Fibroblast of skin of left biceps (primary cell): ENCODE results near the gene DIS3L2.
"Not testable (repeated sequence)": the region's sequence is repeated elsewhere in the genome, so short reads cannot be mapped to it uniquely, and the experiment has no call there.

ENCODE experiments used
- DNase-seq, 2 experiments: peaks; one replicate each; pipeline ENCODE4 v3.0.0-alpha.2; 2013; ENCODE audit warnings: low read depth in 2 of 2

The DIS3L2 gene

DNA sequence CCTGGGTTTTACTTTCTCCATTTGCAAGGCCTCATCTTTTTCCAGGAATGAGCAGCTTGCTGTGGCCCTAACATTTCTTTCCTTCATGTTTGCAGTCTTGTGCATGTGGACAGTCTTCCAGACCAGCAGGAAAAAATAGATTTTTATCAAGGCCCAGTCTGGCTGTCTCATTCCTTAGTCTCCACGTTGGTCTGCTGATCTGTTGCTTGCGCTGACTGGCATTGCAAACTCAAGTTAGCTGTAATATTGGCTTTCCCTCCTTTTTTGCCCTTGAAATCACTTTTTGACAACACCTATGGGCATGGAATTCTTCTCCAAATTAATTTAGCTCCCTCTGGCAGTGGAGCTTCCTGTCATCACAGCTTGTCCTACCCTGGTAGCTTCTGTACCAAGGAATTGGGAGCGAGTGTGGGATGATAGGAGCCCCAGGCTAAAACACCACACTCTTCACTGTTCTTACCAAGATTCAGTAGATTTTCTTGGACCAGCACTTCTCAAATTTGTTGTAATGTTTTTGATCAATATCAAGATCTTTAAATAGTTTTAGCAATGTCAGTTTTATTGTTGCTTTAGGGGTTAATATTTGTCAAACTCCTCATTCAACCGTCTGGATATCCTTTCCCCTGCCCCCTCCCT is 48.2 kb downstream of the DIS3L2 start:
- DNase-seq: no peak

DNA sequence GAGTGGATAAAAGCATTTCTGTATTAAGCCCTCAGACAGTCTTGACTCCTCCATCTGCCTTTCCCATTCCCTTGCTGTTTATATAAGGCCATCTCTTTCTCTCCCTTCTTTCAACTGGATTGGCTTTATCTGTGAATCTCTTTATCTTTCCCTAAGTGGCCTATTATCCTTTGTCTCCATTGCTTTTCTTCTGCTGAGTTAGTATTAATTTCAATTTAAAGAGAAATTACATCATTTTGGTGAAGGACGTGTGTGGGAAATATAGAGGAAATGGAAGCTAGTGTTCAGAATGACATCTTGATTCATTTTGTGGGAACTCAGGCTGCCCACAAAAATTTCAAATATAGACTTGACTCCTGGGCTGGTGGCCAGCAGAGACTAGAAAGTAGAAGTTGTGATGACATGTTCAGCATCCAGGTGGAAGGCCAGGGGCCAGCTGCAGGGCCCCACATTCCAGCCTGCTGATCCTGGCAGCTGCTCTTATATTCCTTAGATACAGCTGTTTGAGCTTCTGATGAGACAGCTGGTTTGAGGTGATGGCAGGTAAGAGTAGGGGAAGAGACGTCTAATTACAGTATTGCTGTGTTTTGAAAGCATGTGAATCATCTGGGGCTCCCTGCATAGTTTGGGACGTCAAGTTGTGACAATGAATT is 52.3 kb downstream of the DIS3L2 start:
- peak; percentile 92 to 93 for DNase-seq

DNA sequence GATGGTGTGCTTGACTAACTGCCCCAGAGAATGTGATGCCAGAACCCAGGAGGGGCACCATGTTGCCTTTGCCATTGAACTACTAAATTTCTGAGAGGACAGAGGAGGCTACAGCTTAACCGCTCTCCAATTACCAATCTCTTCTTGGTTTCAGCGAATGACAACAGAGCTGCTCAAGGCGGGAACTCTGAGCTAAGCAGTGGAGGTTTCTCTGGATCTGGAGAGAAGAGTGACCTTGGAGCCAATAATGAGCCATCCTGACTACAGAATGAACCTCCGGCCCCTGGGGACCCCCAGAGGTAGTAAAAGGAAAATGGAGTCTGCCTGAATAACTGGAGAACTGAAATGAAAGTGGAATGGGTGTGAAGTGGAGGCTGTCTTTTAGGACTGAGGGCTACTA is 53.2 kb downstream of the DIS3L2 start:
- DNase-seq: no peak

DNA sequence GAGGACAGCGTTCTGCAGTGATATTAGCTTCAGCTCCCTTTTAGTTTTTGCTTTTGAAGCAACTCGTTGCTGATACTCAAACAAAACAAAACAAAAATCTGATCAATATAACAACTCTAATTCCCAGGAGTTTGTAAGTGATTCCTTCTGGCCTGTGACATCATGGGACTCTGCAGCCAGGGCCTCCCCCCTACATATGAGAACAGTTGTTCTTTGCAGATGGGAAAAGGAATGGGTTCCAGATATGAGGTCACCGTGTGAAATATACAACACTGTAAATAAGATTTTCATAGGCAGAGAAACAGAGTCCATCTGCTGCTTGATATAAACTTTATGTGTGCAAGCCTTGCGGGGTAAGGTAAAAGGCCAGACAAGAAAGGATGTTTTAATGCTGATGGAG is 56.7 kb downstream of the DIS3L2 start:
- no peak for DNase-seq

DNA sequence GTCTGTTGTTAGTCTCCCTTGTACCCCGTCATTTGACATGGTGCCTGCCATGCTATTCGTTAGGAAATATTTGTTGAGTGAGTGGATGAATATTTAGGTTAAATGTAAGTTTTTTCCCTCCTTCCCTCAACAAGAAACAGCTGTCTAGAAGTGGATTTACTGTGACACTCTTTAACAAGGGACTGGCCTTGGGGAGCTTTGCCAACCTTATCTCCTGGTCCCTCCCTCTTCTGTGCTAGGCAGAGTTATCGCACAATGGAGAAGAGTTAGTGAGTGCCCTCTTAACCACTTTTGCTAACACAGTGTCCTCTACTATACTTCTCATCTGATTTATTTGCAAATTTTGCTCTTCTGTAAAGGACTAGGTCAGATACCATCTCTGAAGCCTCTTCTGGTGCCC is 61.2 kb downstream of the DIS3L2 start:
- DNase-seq: no peak

DNA sequence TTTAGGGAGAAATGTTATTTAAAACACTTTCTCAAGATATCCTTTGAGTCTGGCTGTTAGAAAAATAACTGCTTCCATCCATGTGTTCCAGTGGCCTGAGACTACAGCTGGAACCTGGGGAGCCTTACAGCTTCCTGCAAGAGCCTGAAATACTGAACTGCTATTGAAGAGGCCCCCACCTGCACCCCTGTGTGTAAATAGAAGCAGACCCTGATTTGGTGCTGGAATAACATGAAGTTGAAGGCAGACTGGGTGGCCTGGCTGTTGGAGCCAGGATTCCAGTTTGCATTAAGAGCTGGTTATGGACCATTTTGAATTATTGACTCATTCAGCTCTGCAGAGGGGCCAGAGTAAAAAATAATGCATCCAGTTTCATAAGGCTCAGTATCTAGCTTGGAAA is 61.9 kb downstream of the DIS3L2 start:
- DNase-seq: no peak

DNA sequence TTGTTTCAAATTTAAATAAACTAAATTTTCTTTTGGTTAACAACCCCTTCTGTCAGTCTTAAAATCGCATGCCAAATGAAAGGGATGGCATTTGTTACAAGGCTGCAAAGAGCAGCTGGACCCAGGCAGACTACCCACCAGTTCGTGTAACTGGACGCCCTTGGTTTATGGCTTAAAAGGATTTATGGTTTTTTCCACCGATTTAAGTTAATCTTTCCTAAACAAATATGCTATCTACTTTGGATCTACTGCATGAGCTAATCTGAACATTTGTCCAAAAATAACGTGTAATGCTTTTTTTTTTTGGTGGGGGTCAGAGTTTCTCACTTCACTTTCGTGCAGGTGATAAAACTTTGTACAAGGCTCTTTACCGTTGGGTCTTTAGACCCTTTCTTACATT is 62.9 kb downstream of the DIS3L2 start:
- no peak for DNase-seq

DNA sequence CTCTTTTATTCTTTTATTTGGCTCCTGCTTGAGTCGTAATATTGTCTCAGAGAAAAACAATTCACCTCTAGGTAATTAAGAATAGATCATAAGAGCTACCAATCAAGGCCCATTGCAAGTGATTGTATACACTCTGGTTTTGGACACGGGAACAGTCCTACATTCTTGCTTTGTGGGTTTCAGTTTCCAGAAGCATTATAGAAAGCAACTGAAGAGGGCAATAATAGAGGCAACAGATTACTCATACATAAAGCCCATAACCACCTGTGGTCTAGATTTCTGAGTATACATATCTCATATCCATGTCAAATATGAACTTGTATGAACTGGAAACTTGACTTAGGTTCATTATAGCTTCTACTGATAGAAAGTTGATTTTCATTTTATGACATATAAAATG is 65.4 kb downstream of the DIS3L2 start:
- DNase-seq: no peak

DNA sequence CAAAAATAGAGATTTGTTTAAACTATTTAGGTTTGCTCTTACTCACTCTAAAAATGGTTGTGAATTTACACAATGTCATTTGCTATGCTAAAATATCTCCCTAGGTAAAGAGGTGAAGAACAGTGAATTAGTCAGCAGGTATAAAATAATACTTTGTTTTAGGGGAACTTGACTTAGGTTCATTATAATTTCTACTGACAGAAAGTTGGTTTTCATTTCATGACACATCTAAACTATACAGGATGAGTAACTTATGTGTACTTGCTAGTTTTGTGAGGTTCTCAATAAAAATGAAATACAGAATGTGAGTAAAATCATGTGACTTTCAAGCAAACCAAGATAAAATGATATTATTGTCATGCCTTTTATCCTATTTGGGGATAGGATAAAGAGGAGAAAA is 66.0 kb downstream of the DIS3L2 start:
- no peak for DNase-seq

DNA sequence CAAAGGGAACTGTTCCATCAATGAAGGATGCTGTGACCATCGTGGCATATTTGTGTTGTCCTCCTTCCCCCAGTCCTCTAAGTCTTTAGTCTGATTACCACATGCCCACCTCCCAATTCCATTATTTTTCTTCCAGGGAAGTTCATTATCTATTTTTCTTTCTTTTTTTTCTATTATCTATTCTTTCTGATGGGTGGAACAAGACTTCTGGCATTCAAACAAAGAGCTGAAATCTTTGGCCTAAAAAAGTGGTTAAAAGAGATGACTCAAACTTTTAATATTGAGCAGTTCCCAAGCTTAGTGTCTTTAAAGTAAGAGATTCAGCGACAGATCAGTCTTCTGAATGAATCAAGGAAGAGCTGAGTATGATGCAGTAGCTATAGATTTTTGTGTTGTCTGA is 66.6 kb downstream of the DIS3L2 start:
- no peak for DNase-seq

DNA sequence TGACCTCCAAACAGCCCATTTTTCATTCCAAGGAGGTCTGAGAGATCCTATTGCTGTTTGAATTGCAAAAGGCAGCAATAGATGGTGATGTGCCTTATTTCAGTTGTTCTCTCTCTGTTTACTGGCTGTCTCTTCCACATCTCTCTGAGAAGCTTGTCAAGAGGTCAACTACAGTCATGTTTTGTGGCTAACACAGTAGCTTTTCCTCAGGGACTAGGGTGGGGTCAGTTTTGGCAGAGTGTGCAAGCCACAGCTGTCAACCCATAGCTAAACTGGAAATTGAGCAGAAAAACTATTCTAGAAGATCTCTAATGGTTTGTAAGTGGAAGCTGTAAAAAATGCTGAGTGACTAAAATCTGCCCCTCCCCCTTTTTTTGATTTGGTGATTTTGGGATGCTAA is 67.1 kb downstream of the DIS3L2 start:
- no peak for DNase-seq

DNA sequence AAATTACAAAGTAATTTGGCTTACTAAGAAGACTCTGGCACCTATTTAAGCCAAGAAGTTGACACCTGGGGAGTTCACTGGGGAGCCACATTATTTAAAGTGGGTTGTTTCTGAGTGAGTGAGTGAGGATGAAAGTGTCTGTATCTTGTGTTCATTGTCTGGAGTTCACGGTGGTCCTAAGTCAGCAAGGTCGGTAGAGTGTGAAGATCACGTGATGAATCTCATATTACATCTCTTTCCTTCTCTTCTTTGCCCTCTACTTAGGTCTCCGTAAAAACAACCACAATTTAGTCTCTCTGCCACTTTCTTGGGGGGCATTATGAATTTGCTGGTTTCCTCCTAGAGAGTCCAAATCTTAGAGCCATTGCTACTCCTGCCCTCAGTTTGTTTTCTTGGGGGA is 67.8 kb downstream of the DIS3L2 start:
- DNase-seq: no peak

DNA sequence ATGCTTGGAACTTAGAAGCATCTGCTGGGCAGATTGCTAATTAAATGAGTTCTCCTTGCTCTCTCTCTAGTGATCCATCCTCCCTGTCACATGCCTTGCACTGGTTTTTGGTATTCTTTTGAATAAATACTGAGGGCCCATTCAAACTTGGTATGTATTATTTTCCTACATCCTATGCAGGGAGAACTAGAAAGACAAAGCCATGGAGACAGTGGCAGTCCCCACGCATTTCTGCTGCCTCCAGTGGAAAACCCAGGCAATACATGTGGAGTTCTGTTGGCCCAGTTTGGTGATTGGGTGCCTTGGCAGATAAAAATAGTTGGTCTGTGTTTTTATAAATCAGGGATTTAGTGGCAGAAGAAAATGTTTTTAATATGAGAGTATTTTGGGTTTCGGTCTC is 68.7 kb downstream of the DIS3L2 start:
- DNase-seq: no peak

DNA sequence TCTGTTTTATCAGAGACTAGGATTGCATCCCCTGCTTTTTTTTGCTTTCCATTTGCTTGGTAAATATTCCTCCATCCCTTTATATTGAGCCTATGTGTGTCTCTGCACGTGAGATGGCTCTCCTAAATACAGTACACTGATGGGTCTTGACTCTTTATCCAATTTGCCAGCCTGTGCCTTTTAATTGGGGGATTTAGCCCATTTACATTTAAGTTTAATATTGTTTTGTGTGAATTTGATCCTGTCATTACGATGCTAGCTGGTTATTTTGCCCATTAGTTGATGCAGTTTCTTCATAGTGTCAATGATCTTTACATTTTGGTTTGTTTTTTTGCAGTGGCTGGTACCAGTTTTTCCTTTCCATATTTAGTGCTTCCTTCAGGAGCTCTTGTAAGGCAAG is 73.8 kb downstream of the DIS3L2 start:
- not testable (repeated sequence) for DNase-seq

DNA sequence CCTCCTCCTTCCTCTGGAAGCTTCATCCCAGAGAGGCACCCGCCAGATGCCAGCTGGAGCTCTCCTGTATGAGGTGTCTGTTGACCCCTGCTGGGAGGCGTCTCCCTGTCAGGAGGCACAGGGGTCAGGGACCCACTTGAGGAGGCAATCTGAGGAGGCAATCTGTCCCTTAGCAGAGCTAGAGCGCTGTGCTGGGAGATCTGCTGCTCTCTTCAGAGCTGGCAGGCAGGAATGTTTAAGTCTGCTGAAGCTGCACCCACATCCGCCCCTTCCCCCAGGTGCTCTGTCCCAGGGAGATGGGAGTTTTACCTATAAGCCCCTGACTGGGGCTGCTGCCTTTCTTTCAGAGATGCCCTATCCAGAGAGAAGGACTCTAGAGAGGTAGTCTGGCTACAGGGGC is 75.4 kb downstream of the DIS3L2 start:
- DNase-seq: not testable (repeated sequence)

DNA sequence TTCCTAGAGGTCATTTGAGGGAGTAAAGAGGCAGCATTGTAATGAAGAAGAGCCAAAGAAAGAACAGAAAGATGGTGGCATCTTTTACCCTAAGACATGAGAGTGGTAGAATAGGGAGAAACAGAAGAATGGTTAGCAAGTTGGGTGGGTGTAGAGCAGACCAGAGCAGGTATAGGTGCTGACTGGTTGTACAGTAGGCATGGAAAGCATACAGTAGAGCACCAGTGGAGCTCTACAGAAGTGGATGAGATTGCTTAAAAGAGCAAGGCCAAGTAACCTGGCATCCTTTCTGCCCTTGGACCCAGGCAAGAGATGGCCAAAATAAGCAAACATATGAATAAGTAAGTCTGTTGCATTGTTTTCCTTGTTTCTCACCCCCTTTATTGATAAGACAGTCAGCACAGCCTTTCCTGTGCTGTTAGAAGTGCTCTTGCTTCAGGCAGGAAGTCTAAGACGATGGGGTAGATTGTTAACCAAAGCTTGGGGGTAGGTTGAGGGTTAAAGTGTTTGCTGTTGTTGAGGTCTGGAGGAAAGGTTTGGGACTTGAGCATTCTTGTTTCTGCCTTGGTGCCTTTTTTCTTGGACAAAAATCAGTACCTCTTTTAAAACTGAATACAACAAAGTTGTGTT is 76.9 kb downstream of the DIS3L2 start:
- DNase-seq: no peak

DNA sequence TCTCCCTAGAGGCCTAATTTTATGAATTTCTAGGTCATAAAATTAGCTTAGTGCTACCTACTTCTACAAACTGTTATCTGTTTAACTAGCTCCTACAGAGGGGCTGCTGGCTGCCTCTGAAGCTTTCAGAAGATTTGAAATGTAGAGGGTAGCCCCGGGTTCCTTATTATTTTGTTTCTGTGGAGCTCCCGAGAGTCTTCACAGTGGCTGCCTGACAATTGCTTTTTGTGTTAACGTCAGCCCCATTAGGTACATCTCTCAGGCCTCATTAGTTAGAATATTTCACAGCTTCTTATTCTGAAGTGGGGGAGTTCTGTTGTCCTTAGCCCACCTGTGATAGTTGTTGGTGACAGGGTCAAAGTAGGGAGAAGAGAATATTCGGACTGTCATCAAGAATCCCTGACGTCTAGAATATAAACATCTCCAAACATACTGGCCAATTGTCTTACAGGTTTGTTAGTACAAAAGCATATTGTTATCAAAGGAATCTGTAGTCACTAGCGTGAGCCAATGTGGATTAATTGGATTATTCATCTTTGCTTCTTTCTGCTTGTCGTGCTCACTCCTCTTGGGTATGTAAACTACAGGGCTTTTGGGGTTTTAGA is 77.5 kb downstream of the DIS3L2 start:
- no peak for DNase-seq

DNA sequence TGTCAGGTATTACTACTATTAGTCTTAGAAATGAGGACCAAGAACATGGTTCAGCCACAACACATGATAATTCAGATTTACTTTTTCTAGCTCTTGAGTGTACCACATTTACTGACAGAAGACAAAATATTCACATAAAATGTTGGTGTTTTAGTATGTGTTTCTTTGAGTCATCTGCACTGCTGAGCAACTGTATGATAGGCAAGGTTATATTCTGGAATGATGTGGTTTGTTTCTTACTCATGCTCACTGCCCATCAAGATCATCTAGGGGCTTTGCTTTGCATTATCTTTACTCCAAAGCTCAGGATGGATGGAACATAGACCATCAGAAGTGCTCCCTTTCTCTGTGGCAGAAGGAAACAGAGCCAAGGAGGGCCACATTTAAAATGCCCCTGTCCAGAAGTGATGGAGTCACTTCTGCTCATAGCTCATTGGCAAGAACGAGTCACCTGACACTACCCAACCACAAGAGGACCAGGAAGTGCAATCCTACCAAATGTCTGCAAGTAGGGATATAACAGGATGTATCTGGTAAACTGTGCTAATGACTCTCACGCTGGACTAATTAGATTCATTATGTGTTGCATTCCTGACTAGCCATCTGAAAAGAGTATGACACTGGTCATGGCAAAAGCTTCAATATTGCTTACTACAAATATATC is 81.5 kb downstream of the DIS3L2 start:
- no peak for DNase-seq

DNA sequence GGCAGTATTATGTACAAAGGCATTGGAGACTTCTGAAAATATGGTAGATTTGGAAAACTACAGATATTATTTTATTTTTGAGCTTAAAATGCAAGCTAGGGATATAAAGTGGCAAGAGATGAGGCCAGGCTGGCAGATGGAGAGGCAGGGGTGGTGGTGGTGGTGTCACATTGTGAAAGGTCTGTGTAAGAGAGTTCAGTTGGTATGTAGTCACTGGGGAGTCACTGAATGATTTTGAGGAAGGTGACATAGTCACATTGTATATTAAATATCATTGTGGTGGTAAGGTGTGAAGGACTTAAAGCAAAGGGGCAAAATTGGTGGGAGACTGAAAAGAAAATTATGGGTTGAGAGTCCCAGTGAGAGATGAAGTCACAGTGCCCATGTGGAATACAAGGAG is 82.5 kb downstream of the DIS3L2 start:
- no peak for DNase-seq

DNA sequence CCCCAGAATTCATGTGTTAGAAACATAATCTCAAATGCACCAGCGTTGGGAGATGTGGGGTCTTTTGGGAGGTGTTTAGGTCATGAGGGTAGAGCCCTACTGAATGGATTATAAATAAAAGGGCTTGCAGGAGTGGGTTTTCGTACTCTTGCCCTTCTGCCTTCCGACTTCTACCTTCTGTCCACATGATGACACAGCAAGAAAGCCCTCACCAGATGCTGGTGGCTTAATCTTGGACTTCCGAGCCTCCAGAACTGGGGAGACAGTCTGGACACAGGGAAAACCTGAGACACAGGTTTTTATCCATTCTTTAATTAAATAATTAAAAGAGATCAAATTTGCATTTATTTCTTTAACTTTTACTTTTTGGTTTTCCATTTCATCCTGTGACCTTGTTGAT is 87.8 kb downstream of the DIS3L2 start:
- no peak for DNase-seq

DNA sequence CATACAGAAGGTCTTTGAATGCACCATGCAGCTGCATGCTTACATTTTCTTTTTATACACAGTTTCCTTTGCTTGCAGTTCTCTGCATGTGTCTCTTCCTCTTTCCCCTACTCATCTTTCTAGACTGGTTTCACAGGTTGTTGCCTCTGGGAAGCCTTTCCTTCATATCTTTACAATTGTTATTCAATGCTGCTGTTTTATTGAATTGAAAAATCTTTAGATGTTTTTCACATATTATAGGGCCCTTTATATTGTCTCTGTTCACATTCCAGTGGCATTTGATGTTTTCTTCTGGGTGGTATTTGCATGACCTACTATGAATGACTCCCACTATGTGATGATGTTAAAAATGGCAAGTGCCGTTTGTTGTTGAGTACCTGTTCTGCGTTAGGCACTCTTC is 91.1 kb downstream of the DIS3L2 start:
- DNase-seq: no peak

DNA sequence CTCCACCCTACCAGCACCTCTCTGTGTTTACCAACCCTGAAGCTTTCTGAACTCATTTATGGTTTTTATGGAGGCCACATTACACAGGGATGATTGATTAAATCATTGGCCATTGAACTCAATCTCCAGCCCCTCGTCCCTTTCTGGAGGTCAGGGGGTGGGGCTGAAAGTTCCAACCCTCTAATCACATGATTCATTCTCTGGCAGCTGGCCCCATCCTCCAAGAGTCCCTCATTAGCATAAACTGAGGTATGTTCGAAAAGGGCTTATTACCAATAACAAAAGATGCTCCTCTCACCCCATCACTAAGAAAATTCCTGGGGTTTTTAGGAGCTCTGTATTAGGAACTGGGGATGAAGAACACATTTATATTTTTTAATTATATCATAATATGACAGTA is 92.3 kb downstream of the DIS3L2 start:
- DNase-seq: no peak
